ENCODE results near the gene HDAC1. TPM values are rescaled to one million over a fixed set of nuclear protein-coding genes. Genes with fewer than 3 reads are reported as not detected.
A peak's percentile ranks its signal among the peaks of the same experiment; 100 is the strongest.

HDAC1 gene
- total RNA-seq, 2 experiments from 2014 or later, result 259 to 263 TPM

DNA sequence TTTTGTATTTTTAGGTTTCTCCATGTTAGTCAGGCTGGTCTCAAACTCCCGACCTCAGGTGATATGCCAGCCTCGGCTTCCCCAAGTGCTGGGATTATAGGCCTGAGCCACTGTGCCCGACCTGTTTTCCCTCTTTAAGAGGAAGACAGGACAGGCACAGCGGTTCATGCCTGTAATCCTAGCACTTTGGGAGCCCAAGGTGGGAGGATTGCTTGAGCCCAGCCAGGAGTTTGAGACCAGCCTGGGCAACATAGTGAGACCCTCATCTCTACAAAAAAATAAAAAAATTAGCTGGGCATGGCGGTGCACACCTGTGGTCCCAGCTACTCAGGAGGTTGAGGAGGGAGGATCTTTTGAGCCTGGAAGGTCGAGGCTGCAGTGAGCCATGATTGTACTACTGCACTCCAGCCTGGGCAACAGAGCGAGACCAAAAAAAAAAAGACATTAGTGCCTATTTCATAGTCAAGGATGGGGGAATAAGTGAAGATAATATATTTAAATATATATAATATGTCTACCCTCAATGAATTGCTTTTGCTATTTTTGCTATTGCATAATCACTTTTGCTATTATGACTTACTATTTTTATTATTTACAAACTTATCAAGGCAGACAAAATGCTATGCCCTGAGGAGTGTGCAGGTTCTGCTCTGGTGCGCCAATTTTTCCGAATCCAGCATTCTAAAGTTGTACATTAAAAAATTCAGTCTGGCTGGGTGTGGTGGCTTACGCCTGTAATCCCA, 26.4 kb downstream of the HDAC1 start:
- H3K4me3 ChIP-seq (ENCODE audit: low read depth, low read length, poor library complexity, severe bottlenecking), result no peak overlapping the region
- H3K9me3 ChIP-seq (ENCODE audit: low read length), result no peaks in the 10 kb centered on the region; the same call in 1 of the 2 replicates
- no peaks in the 10 kb centered on the region for H3K9me2 ChIP-seq (ENCODE audit: insufficient read depth, low read length)
- peaks cover 76% of the 10 kb centered on the region for H3K79me2 ChIP-seq (ENCODE audit: insufficient read depth, low read depth, low read length)
- BruUV-seq (replicated peaks), result no TSS peak
- no peak for DNase-seq (ENCODE audit: low spot score)
- H3K4me1 ChIP-seq (ENCODE audit: insufficient read depth, low read length, poor library complexity, severe bottlenecking), result peaks cover 94% of the 10 kb centered on the region
- H2AFZ ChIP-seq (ENCODE audit: low read length), result no peak overlapping the region
- intact Hi-C loops (cut with micrococcal nuclease; ENCODE audit: unreplicated experiment), result no loop called here
- peak overlapping the region; percentile 86 for H3K27ac ChIP-seq (ENCODE audit: low read depth, low read length, poor library complexity, severe bottlenecking)
- peaks cover 72% of the 10 kb centered on the region for H3K36me3 ChIP-seq (ENCODE audit: insufficient read depth, low read length)
- CTCF ChIA-PET (ENCODE audit: unreplicated experiment), result interaction anchor here (1.0 to 2.8 kb wide), 3 partner anchors 22 to 102 kb away, joined by 3 to 10 read pairs (median 4); no protein-coding TSS in a partner anchor
- POLR2A ChIA-PET, result interaction anchor here (0.7 to 1.4 kb wide), 6 partner anchors 26 to 75 kb away, joined by 3 to 5 read pairs (median 4); partner anchors contain the start of gene HDAC1
- H3K4me2 ChIP-seq (ENCODE audit: low read length), result no peak overlapping the region
- no peak for TF ChIP-seq EZH2phosphoT487 (IDR thresholded peaks at IDR 0.05; ENCODE audit: borderline replicate concordance, low read depth, low read length)
- H4K20me1 ChIP-seq (ENCODE audit: insufficient read depth, low read length), result no peaks in the 10 kb centered on the region

DNA sequence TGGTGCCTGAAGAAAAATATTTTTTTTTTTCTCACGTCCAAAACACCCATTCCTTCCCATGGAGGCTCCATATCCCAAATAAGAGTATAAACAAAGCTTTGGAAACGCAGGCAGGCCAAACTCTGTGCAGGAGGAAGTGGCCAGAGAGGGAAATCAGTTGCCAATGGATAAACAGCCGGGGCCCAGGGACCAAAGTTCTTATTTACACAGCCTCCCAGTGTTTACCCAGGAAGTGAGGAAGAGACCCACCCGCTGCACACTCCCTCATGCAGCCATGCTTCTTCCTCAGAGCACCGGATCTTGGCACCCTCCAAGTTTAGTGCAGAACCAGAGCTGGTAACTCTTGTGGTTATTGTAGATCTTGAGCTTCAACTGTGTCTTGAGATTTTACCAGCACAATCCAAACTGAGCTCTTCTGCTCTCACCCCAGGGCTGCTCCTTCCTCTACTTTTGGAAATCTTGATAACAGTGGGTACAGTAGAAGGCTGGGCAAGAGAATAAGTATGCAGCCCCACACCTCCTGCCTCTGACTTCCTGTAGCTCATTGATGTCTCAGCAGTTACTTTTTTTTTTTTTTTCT, 29.9 kb downstream of the HDAC1 start:
- Histone ChIP-seq H4K20me1 (ENCODE audit: insufficient read depth, low read length) (no peaks in the 10 kb centered on the region), H3K4me3 (ENCODE audit: low read depth, low read length, poor library complexity, severe bottlenecking) (peak overlapping the region; percentile 30), H3K4me2 (ENCODE audit: low read length) (peak overlapping the region; percentile 37), H3K9me2 (ENCODE audit: insufficient read depth, low read length) (no peaks in the 10 kb centered on the region), H3K36me3 (ENCODE audit: insufficient read depth, low read length) (peaks cover 96% of the 10 kb centered on the region), H3K9me3 (ENCODE audit: low read length) (no peaks in the 10 kb centered on the region; the same call in 1 of the 2 replicates), H3K27ac (ENCODE audit: low read depth, low read length, poor library complexity, severe bottlenecking) (peak overlapping the region; percentile 74), H3K4me1 (ENCODE audit: insufficient read depth, low read length, poor library complexity, severe bottlenecking) (peaks cover 76% of the 10 kb centered on the region), H3K79me2 (ENCODE audit: insufficient read depth, low read depth, low read length) (peaks cover 66% of the 10 kb centered on the region), H2AFZ (ENCODE audit: low read length) (no peak overlapping the region)
- BruUV-seq (replicated peaks), result no TSS peak
- TF ChIP-seq EZH2phosphoT487 (IDR thresholded peaks at IDR 0.05; ENCODE audit: borderline replicate concordance, low read depth, low read length), result no peak
- intact Hi-C loops (cut with micrococcal nuclease; ENCODE audit: unreplicated experiment), result no loop called here
- ChIA-PET POLR2A (interaction anchor here (0.5 to 3.5 kb wide), 17 partner anchors 10 to 1632 kb away, joined by 3 to 23 read pairs (median 4); partner anchors contain the start of genes BSDC1, FAM167B, LCK and MARCKSL1), CTCF (ENCODE audit: unreplicated experiment) (interaction anchor here (0.7 to 1.7 kb wide), 4 partner anchors 14 to 106 kb away, joined by 3 to 9 read pairs (median 4); partner anchors contain the start of gene MARCKSL1)
- peak; percentile 29 for DNase-seq (ENCODE audit: low spot score)

GRCh38 chr1:32327204-32327603, 35.3 kb downstream of the HDAC1 start:
- Histone ChIP-seq H3K4me1 (ENCODE audit: insufficient read depth, low read length, poor library complexity, severe bottlenecking) (peaks cover 24% of the 10 kb centered on the region), H3K79me2 (ENCODE audit: insufficient read depth, low read depth, low read length) (peaks cover 20% of the 10 kb centered on the region; the same call in 1 of the 2 replicates), H3K27ac (ENCODE audit: low read depth, low read length, poor library complexity, severe bottlenecking) (no peak overlapping the region), H3K4me3 (ENCODE audit: low read depth, low read length, poor library complexity, severe bottlenecking) (no peak overlapping the region), H3K36me3 (ENCODE audit: insufficient read depth, low read length) (peaks cover 98% of the 10 kb centered on the region), H2AFZ (ENCODE audit: low read length) (no peak overlapping the region), H3K9me3 (ENCODE audit: low read length) (no peaks in the 10 kb centered on the region), H4K20me1 (ENCODE audit: insufficient read depth, low read length) (no peaks in the 10 kb centered on the region), H3K9me2 (ENCODE audit: insufficient read depth, low read length) (no peaks in the 10 kb centered on the region), H3K4me2 (ENCODE audit: low read length) (no peak overlapping the region)
- no TSS peak for BruUV-seq (replicated peaks)
- DNase-seq (ENCODE audit: low spot score), result no peak
- TF ChIP-seq CTCF (conservative IDR thresholded peaks at IDR 0.05; ENCODE audit: low read length) (no peak), EZH2phosphoT487 (IDR thresholded peaks at IDR 0.05; ENCODE audit: borderline replicate concordance, low read depth, low read length) (no peak)
- CTCF ChIA-PET (ENCODE audit: unreplicated experiment), result no interaction called here
- POLR2A ChIA-PET, result no interaction called here
- intact Hi-C loops (cut with micrococcal nuclease; ENCODE audit: unreplicated experiment), result no loop called here
